Myocyte (in vitro differentiated cells): Measurements from ENCODE around the gene UBTD2. TPM values are rescaled to one million over a fixed set of nuclear protein-coding genes. Genes with fewer than 3 reads are reported as not detected.

ENCODE experiments used
- DNase-seq: peaks from one replicate; pipeline ENCODE4 v3.0.0-alpha.2; 2012; ENCODE audit warnings: low read depth
- total RNA-seq: library from RNA; depleted of rRNA; stranded (reverse); fragments of >200 nt; gene quantifications from 2 replicates; pipeline ENCODE4 v1.2.3, GENCODE V29; 2014

The UBTD2 gene
- total RNA-seq, 1 donor from 2014 or later, result 45.2 TPM

GRCh38 chr5:172172912-172173563, 110.5 kb downstream of the UBTD2 start:
- DNase-seq, result no peak

- no peak for DNase-seq
Measured at GRCh38 chr5:172171118-172171517, 112.4 kb downstream of the UBTD2 start.

GRCh38 chr5:172170251-172170701, 113.3 kb downstream of the UBTD2 start:
- no peak for DNase-seq

GRCh38 chr5:172169216-172169615, 114.3 kb downstream of the UBTD2 start:
- DNase-seq, result no peak

- DNase-seq, result peak; percentile 46
Measured at GRCh38 chr5:172168311-172168710, 115.3 kb downstream of the UBTD2 start.

- DNase-seq, result peak; percentile 35
Measured at GRCh38 chr5:172167895-172168294, 115.7 kb downstream of the UBTD2 start.

- no peak for DNase-seq
Measured at GRCh38 chr5:172166030-172166826, 117.3 kb downstream of the UBTD2 start.

GRCh38 chr5:172165465-172165864, 118.1 kb downstream of the UBTD2 start:
- DNase-seq, result no peak

- DNase-seq, result peak; percentile 56
Measured at GRCh38 chr5:172164769-172165212, 118.8 kb downstream of the UBTD2 start.

GRCh38 chr5:172163346-172163745, 120.2 kb downstream of the UBTD2 start:
- DNase-seq, result peak; percentile 80

GRCh38 chr5:172162987-172163343, 120.6 kb downstream of the UBTD2 start:
- DNase-seq, result no peak

- DNase-seq, result no peak
Measured at GRCh38 chr5:172162323-172162986, 121.1 kb downstream of the UBTD2 start.

GRCh38 chr5:172160506-172160905, 123.1 kb downstream of the UBTD2 start:
- DNase-seq, result no peak

Other genes with a start within 250 kb of the UBTD2 start
- gene STK10, start 95.5 kb downstream of the UBTD2 start, total RNA-seq, result 22.3 and 23.2 TPM in 2 replicates
- not detected in 2 replicates for gene EFCAB9, start 89.6 kb downstream of the UBTD2 start, total RNA-seq
- gene SH3PXD2B, start 170.8 kb upstream of the UBTD2 start, total RNA-seq, result 19.4 and 28.8 TPM in 2 replicates